Measurements from ENCODE around the gene RAB3IL1.
"Not testable (repeated sequence)": the region's sequence is repeated elsewhere in the genome, so short reads cannot be mapped to it uniquely, and the experiment has no call there.

Gene RAB3IL1

GRCh38 chr11:61959678-61960077, 42.3 kb upstream of the RAB3IL1 start:
- Histone ChIP-seq H3K4me3 (ENCODE audit: low read length) (no peak overlapping the region), H3K4me1 (ENCODE audit: control insufficient read depth, insufficient read depth, low read length) (peaks cover 1% of the 10 kb centered on the region; the same call in 1 of the 2 replicates), H3K27ac (ENCODE audit: low read length) (no peak overlapping the region), H3K9me3 (ENCODE audit: control insufficient read depth, insufficient read depth, low read length) (no peaks in the 10 kb centered on the region), H3K36me3 (ENCODE audit: control insufficient read depth, insufficient read depth, low read length) (peaks cover 10% of the 10 kb centered on the region; the same call in 1 of the 2 replicates), H3K27me3 (ENCODE audit: control insufficient read depth, insufficient read depth, low read length) (no peaks in the 10 kb centered on the region)
- no CpG with 5 or more reads among the region's 6 CpGs for WGBS (ENCODE audit: insufficient coverage, insufficient read length)
- no peak for DNase-seq (ENCODE audit: low read depth, low spot score)

GRCh38 chr11:61959114-61959513, 41.7 kb upstream of the RAB3IL1 start:
- no peak overlapping the region for H3K27ac ChIP-seq (ENCODE audit: low read length)
- H3K4me3 ChIP-seq (ENCODE audit: low read length) = no peak overlapping the region
- peaks cover 1% of the 10 kb centered on the region; the same call in 1 of the 2 replicates for H3K4me1 ChIP-seq (ENCODE audit: control insufficient read depth, insufficient read depth, low read length)
- no CpG with 5 or more reads among the region's 2 CpGs for WGBS (ENCODE audit: insufficient coverage, insufficient read length)
- no peak for DNase-seq (ENCODE audit: low read depth, low spot score)
- H3K36me3 ChIP-seq (ENCODE audit: control insufficient read depth, insufficient read depth, low read length) = peaks cover 8% of the 10 kb centered on the region; the same call in 1 of the 2 replicates
- H3K9me3 ChIP-seq (ENCODE audit: control insufficient read depth, insufficient read depth, low read length) = no peaks in the 10 kb centered on the region
- H3K27me3 ChIP-seq (ENCODE audit: control insufficient read depth, insufficient read depth, low read length) = no peaks in the 10 kb centered on the region

- Histone ChIP-seq H3K27ac (ENCODE audit: low read length) (no peak overlapping the region), H3K4me3 (ENCODE audit: low read length) (no peak overlapping the region), H3K27me3 (ENCODE audit: control insufficient read depth, insufficient read depth, low read length) (no peaks in the 10 kb centered on the region), H3K4me1 (ENCODE audit: control insufficient read depth, insufficient read depth, low read length) (peaks cover 1% of the 10 kb centered on the region; the same call in 1 of the 2 replicates), H3K9me3 (ENCODE audit: control insufficient read depth, insufficient read depth, low read length) (no peaks in the 10 kb centered on the region), H3K36me3 (ENCODE audit: control insufficient read depth, insufficient read depth, low read length) (peaks cover 3% of the 10 kb centered on the region; the same call in 1 of the 2 replicates)
- DNase-seq (ENCODE audit: low read depth, low spot score) = no peak
- no CpG with 5 or more reads among the region's 3 CpGs for WGBS (ENCODE audit: insufficient coverage, insufficient read length)
Observed at GRCh38 chr11:61958590-61958989, 41.2 kb upstream of the RAB3IL1 start.

- WGBS (ENCODE audit: insufficient coverage, insufficient read length) = no CpG with 5 or more reads among the region's 7 CpGs
Observed at GRCh38 chr11:61957021-61957770, 39.8 kb upstream of the RAB3IL1 start.

GRCh38 chr11:61956191-61957020, 39.0 kb upstream of the RAB3IL1 start:
- no peak overlapping the region for H3K27ac ChIP-seq (ENCODE audit: low read length)
- no peaks in the 10 kb centered on the region for H3K36me3 ChIP-seq (ENCODE audit: control insufficient read depth, insufficient read depth, low read length)
- no peak overlapping the region for H3K4me3 ChIP-seq (ENCODE audit: low read length)
- no CpG with 5 or more reads among the region's 20 CpGs for WGBS (ENCODE audit: insufficient coverage, insufficient read length)
- H3K4me1 ChIP-seq (ENCODE audit: control insufficient read depth, insufficient read depth, low read length) = peaks cover 1% of the 10 kb centered on the region; the same call in 1 of the 2 replicates
- no peak for DNase-seq (ENCODE audit: low read depth, low spot score)
- H3K27me3 ChIP-seq (ENCODE audit: control insufficient read depth, insufficient read depth, low read length) = no peaks in the 10 kb centered on the region
- no peaks in the 10 kb centered on the region for H3K9me3 ChIP-seq (ENCODE audit: control insufficient read depth, insufficient read depth, low read length)

More at GRCh38 chr11:61957021-61957770, 39.8 kb upstream of the RAB3IL1 start:
- Histone ChIP-seq H3K27me3 (ENCODE audit: control insufficient read depth, insufficient read depth, low read length) (no peaks in the 10 kb centered on the region), H3K27ac (ENCODE audit: low read length) (no peak overlapping the region), H3K9me3 (ENCODE audit: control insufficient read depth, insufficient read depth, low read length) (no peaks in the 10 kb centered on the region), H3K4me1 (ENCODE audit: control insufficient read depth, insufficient read depth, low read length) (peaks cover 1% of the 10 kb centered on the region; the same call in 1 of the 2 replicates), H3K36me3 (ENCODE audit: control insufficient read depth, insufficient read depth, low read length) (no peaks in the 10 kb centered on the region), H3K4me3 (ENCODE audit: low read length) (no peak overlapping the region)
- no peak for DNase-seq (ENCODE audit: low read depth, low spot score)

GRCh38 chr11:61955422-61956135, 38.2 kb upstream of the RAB3IL1 start:
- WGBS (ENCODE audit: insufficient coverage, insufficient read length) = no CpG with 5 or more reads among the region's 56 CpGs
- Histone ChIP-seq H3K27me3 (ENCODE audit: control insufficient read depth, insufficient read depth, low read length) (no peaks in the 10 kb centered on the region), H3K27ac (ENCODE audit: low read length) (no peak overlapping the region), H3K9me3 (ENCODE audit: control insufficient read depth, insufficient read depth, low read length) (no peaks in the 10 kb centered on the region), H3K4me1 (ENCODE audit: control insufficient read depth, insufficient read depth, low read length) (peaks cover 1% of the 10 kb centered on the region; the same call in 1 of the 2 replicates), H3K4me3 (ENCODE audit: low read length) (peak overlapping the region; percentile 12; the same call in 1 of the 2 replicates), H3K36me3 (ENCODE audit: control insufficient read depth, insufficient read depth, low read length) (no peaks in the 10 kb centered on the region)
- DNase-seq (ENCODE audit: low read depth, low spot score) = peak; percentile 64

GRCh38 chr11:61954851-61955421, 37.6 kb upstream of the RAB3IL1 start:
- Histone ChIP-seq H3K4me1 (ENCODE audit: control insufficient read depth, insufficient read depth, low read length) (peaks cover 1% of the 10 kb centered on the region; the same call in 1 of the 2 replicates), H3K36me3 (ENCODE audit: control insufficient read depth, insufficient read depth, low read length) (no peaks in the 10 kb centered on the region), H3K27ac (ENCODE audit: low read length) (no peak overlapping the region), H3K4me3 (ENCODE audit: low read length) (peak overlapping the region; percentile 3; the same call in 1 of the 2 replicates), H3K9me3 (ENCODE audit: control insufficient read depth, insufficient read depth, low read length) (no peaks in the 10 kb centered on the region), H3K27me3 (ENCODE audit: control insufficient read depth, insufficient read depth, low read length) (no peaks in the 10 kb centered on the region)
- no CpG with 5 or more reads among the region's 21 CpGs for WGBS (ENCODE audit: insufficient coverage, insufficient read length)
- DNase-seq (ENCODE audit: low read depth, low spot score) = no peak

GRCh38 chr11:61954106-61954850, 36.9 kb upstream of the RAB3IL1 start:
- Histone ChIP-seq H3K9me3 (ENCODE audit: control insufficient read depth, insufficient read depth, low read length) (no peaks in the 10 kb centered on the region), H3K4me3 (ENCODE audit: low read length) (no peak overlapping the region), H3K27me3 (ENCODE audit: control insufficient read depth, insufficient read depth, low read length) (no peaks in the 10 kb centered on the region), H3K4me1 (ENCODE audit: control insufficient read depth, insufficient read depth, low read length) (peaks cover 3% of the 10 kb centered on the region; the same call in 1 of the 2 replicates), H3K27ac (ENCODE audit: low read length) (no peak overlapping the region), H3K36me3 (ENCODE audit: control insufficient read depth, insufficient read depth, low read length) (no peaks in the 10 kb centered on the region)
- no CpG with 5 or more reads among the region's 9 CpGs for WGBS (ENCODE audit: insufficient coverage, insufficient read length)
- no peak for DNase-seq (ENCODE audit: low read depth, low spot score)

GRCh38 chr11:61953632-61954031, 36.3 kb upstream of the RAB3IL1 start:
- not testable (repeated sequence) for H3K9me3 ChIP-seq (ENCODE audit: control insufficient read depth, insufficient read depth, low read length); H3K4me1 ChIP-seq (ENCODE audit: control insufficient read depth, insufficient read depth, low read length); DNase-seq (ENCODE audit: low read depth, low spot score); H3K36me3 ChIP-seq (ENCODE audit: control insufficient read depth, insufficient read depth, low read length); H3K4me3 ChIP-seq (ENCODE audit: low read length); H3K27ac ChIP-seq (ENCODE audit: low read length); H3K27me3 ChIP-seq (ENCODE audit: control insufficient read depth, insufficient read depth, low read length)
- WGBS (ENCODE audit: insufficient coverage, insufficient read length) = 100% methylated on average over 1 of the region's 5 CpGs

All from iPS DF 6.9 (cell line).